DND-41 (cell line): ENCODE measurements around the gene PLD5.

Experiments
- ATAC-seq: fragments of 200-7000 bp; cut with Tn5 transposase; 3 replicates; pipeline ENCODE4 v1.9.1; 2021; ENCODE audit warnings: low read depth; ENCODE audit not compliant: insufficient read depth
- DNase-seq: peaks from one replicate; pipeline ENCODE4 v3.0.0-alpha.2; 2020
- H2AFZ ChIP-seq: 2 replicates; pipeline ENCODE4 v1.6.0; 2012; ENCODE audit warnings: low read depth, low read length
- H3K27ac ChIP-seq: 2 replicates; pipeline ENCODE4 v1.5.1; 2012; ENCODE audit warnings: low read length, inconsistent platforms
- H3K27me3 ChIP-seq: fragments of 200-600 bp; sonication (generic); 2 replicates; pipeline ENCODE4 v1.6.0; 2012; ENCODE audit warnings: low read length, mild to moderate bottlenecking, inconsistent platforms; ENCODE audit not compliant: insufficient read depth, poor library complexity
- H3K36me3 ChIP-seq: 2 replicates; pipeline ENCODE4 v1.5.1; 2012; ENCODE audit warnings: low read length, inconsistent platforms; ENCODE audit not compliant: insufficient read depth
- H3K4me1 ChIP-seq: 2 replicates; pipeline ENCODE4 v1.5.1; 2012; ENCODE audit warnings: mild to moderate bottlenecking, low read length; ENCODE audit not compliant: insufficient read depth
- H3K4me2 ChIP-seq: 2 replicates; pipeline ENCODE4 v1.6.0; 2012; ENCODE audit warnings: mild to moderate bottlenecking, moderate library complexity, low read length, inconsistent platforms; ENCODE audit not compliant: insufficient read depth
- H3K4me3 ChIP-seq, 2 experiments: fragments of 200-600 bp in 1 of 2; shearing (Covaris generic) in 1 of 2; 2 replicates each; pipeline ENCODE4 v1.5.1; 2012 to 2016; ENCODE audit warnings: inconsistent platforms in 2 of 2, low read length in 2 of 2, mild to moderate bottlenecking in 2 of 2, low read depth in 1 of 2, moderate library complexity in 1 of 2
- H3K79me2 ChIP-seq: 2 replicates; pipeline ENCODE4 v1.6.0; 2012; ENCODE audit warnings: low read length, inconsistent platforms; ENCODE audit not compliant: insufficient read depth
- H3K9ac ChIP-seq: 2 replicates; pipeline ENCODE4 v1.6.0; 2012; ENCODE audit warnings: low read depth, mild to moderate bottlenecking, inconsistent platforms, low read length, moderate library complexity
- H3K9me3 ChIP-seq: 2 replicates; pipeline ENCODE4 v1.5.1; 2012; ENCODE audit warnings: low read length, moderate library complexity, mild to moderate bottlenecking, inconsistent platforms; ENCODE audit not compliant: insufficient read depth, severe bottlenecking
- H4K20me1 ChIP-seq: 2 replicates; pipeline ENCODE4 v1.6.0; 2012; ENCODE audit warnings: low read length; ENCODE audit not compliant: insufficient read depth
- CTCF ChIP-seq: IDR thresholded peaks from 2 replicates; pipeline ENCODE4 v1.5.1; 2012; ENCODE audit warnings: borderline replicate concordance, low read length, moderate library complexity, mild to moderate bottlenecking; ENCODE audit not compliant: poor library complexity, severe bottlenecking; ENCODE audit errors: extremely low read depth
- EZH2 ChIP-seq: IDR thresholded peaks from 3 replicates; pipeline ENCODE4 v1.6.1; 2012; ENCODE audit warnings: borderline replicate concordance, low read depth, mild to moderate bottlenecking, moderate library complexity, low read length, inconsistent platforms; ENCODE audit not compliant: severe bottlenecking

PLD5 gene

GRCh38 chr1:242057745-242058115 lies 466.8 kb downstream of the PLD5 start:
- DNase-seq (no peak), ATAC-seq (no peak)
- Histone ChIP-seq H3K27me3 (no peaks in the 10 kb centered on the region), H3K9me3 (no peaks in the 10 kb centered on the region), H2AFZ (no peak overlapping the region), H3K9ac (no peak overlapping the region), H3K36me3 (no peaks in the 10 kb centered on the region), H3K4me1 (no peaks in the 10 kb centered on the region), H3K27ac (no peak overlapping the region), H3K4me3 (no peak overlapping the region), H4K20me1 (no peaks in the 10 kb centered on the region), H3K4me2 (no peak overlapping the region), H3K79me2 (no peaks in the 10 kb centered on the region)
- TF ChIP-seq EZH2 (no peak), CTCF (no peak)

GRCh38 chr1:242056988-242057744 lies 467.3 kb downstream of the PLD5 start:
- Histone ChIP-seq H2AFZ (no peak overlapping the region), H3K79me2 (no peaks in the 10 kb centered on the region), H3K4me3 (no peak overlapping the region), H3K36me3 (no peaks in the 10 kb centered on the region), H3K4me2 (no peak overlapping the region), H4K20me1 (no peaks in the 10 kb centered on the region), H3K4me1 (no peaks in the 10 kb centered on the region), H3K27me3 (no peaks in the 10 kb centered on the region), H3K9me3 (no peaks in the 10 kb centered on the region), H3K9ac (no peak overlapping the region), H3K27ac (no peak overlapping the region)
- no peak for ATAC-seq
- TF ChIP-seq CTCF: no peak
- TF ChIP-seq EZH2: no peak
- no peak for DNase-seq

GRCh38 chr1:242055749-242056320 lies 468.7 kb downstream of the PLD5 start:
- H2AFZ ChIP-seq: no peak overlapping the region
- no peak overlapping the region for H3K27ac ChIP-seq
- no peak overlapping the region for H3K4me2 ChIP-seq
- ATAC-seq: no peak
- H3K4me3 ChIP-seq: no peak overlapping the region
- H3K9me3 ChIP-seq: no peaks in the 10 kb centered on the region
- H3K27me3 ChIP-seq: no peaks in the 10 kb centered on the region
- H4K20me1 ChIP-seq: no peaks in the 10 kb centered on the region
- no peaks in the 10 kb centered on the region for H3K4me1 ChIP-seq
- no peak overlapping the region for H3K9ac ChIP-seq
- no peaks in the 10 kb centered on the region for H3K36me3 ChIP-seq
- no peak for TF ChIP-seq EZH2
- no peak for TF ChIP-seq CTCF
- DNase-seq: no peak
- no peaks in the 10 kb centered on the region for H3K79me2 ChIP-seq
